IPS-NIHi11 (cell line): Measurements from ENCODE around the gene TFCP2.

Source experiments
- DNase-seq: peaks from one replicate; pipeline ENCODE4 v3.0.0; 2012; ENCODE audit warnings: mixed read lengths, low spot score

TFCP2 gene

DNA sequence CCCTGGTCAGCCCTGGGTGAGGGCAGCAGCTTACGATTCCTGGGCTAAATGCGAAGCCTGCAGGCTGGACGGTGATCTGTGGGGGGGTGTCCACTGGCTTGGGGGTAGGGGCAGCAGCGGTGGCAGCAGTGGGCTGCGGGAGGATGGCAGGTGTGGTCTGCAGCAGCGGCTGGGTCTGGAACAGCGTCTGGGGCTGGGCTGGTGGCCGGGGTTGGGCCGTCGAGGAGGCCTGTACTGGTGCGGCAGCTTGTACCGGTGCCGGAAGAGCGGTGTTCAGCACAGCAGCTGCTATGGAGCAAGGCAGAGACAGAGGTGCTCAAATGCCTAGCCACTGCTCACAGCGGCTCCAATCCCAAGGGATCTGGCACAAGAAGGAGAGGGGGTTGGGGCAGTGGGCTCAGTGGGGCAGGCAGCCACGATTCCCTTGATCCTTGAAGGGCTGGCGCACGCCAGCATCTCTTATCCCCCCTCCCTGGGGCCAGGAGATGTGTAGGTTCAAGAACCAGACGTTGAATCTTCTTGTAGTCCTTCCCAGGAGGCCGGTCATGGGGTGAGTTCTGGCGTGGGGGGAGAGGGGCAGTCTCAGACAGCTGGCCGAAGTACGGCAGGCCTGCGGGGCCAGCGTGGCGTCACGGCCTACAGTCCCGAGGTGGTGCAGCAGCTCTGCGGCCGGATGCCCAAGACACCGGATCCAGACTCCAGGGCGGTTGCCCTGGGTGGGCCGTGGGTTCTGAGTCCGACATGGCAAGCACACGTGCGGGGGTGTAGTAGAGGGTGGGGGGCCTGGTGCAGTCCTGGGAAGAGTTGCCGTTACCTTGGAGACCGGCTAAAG, 25.0 kb upstream of the TFCP2 start:
- no peak for DNase-seq

GRCh38 chr12:51196547-51196946, 23.6 kb upstream of the TFCP2 start:
- no peak for DNase-seq

- DNase-seq, result no peak
Observed at GRCh38 chr12:51195841-51196240, 22.9 kb upstream of the TFCP2 start.

DNA sequence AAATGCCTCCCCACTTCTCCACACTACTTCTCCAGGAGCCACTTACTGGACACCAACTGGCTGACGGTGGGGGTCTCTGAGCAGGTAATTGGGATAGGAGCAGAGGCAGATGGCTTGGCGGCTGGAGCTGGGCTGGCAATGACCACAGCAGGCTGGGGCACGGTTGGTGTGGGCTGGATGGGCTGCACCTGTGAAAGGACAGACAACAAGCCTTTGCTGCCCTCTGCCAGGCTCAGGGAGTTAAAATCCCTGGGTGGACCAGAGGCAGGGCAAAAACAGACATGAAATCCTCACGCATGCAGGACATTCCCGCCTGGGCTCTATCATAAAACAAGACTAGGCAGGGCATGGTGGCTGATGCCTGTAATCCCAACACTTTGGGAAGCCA, 19.3 kb upstream of the TFCP2 start:
- DNase-seq, result no peak

DNA sequence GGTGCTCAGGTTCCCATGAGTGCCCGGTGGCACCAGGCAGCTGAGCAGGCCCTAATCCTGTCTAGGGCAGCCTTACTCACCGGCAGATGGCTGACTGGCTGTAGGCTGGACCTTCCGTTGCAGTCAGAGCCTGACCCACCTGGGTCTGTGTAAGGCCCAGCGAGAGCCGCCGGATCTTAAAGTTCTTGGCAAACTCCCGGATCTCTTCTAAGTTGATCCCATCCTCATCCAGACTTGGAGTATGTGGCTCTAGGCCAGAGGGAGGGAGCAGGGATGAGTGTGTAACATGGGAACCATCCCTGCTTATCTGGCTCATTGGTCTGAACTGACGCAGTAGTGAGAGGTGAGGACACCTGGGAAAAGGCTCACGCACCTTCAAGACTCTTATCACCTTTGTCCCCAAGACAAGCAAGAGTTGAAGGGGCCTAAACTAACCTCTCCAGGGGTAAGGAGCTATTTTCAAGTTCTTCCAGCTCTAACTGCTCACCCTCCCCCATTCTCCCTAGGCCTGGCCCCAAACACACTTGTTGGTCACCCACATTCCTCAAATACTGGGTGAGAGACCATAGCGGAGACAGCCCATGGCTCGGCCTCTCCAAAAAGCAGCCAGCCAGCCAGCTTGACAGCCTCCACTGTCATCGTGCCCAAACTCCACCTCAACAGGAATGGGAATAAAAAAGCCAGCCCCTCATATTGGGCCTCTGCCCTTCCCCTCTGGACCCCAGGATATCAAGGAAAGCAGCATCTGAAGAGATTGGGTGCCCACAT, 18.8 kb upstream of the TFCP2 start:
- DNase-seq, result no peak

GRCh38 chr12:51190820-51191219, 17.9 kb upstream of the TFCP2 start:
- no peak for DNase-seq

DNA sequence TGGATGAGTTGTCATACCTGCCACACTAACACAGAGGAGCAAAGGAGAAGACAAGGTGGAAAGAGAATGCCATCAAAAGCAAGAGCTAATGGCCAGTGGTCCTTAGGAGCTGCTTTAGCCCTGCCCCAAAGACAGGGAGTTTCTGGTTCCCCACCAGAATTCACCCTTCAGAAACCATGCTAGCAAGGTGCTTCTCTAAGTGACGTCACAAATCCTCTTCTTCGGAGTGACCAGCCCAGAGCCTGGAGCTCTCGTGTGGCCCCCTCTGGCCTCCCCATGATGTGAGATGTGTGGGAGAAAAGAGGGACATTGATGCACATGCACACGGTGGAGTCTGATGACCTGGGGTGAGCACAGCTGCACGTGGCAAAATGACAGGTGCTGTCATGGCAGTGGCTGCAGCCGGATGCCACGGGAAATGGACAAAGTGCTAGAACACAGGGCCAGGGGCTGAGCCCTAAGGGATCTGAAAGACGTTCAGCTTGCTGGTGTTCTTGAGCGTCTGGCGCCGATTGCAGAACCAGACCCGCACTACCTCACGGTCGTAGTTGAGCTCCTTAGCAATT, 16.9 kb upstream of the TFCP2 start:
- DNase-seq, result no peak

GRCh38 chr12:51188359-51189051, 15.6 kb upstream of the TFCP2 start:
- no peak for DNase-seq

GRCh38 chr12:51187370-51187987, 14.5 kb upstream of the TFCP2 start:
- no peak for DNase-seq

GRCh38 chr12:51186465-51187085, 13.6 kb upstream of the TFCP2 start:
- no peak for DNase-seq

- DNase-seq, result no peak
Observed at GRCh38 chr12:51185171-51185717, 12.3 kb upstream of the TFCP2 start.

GRCh38 chr12:51183816-51184215, 10.9 kb upstream of the TFCP2 start:
- DNase-seq, result no peak

GRCh38 chr12:51183349-51183748, 10.4 kb upstream of the TFCP2 start:
- DNase-seq, result no peak

- no peak for DNase-seq
Observed at GRCh38 chr12:51181558-51181957, 8.6 kb upstream of the TFCP2 start.

DNA sequence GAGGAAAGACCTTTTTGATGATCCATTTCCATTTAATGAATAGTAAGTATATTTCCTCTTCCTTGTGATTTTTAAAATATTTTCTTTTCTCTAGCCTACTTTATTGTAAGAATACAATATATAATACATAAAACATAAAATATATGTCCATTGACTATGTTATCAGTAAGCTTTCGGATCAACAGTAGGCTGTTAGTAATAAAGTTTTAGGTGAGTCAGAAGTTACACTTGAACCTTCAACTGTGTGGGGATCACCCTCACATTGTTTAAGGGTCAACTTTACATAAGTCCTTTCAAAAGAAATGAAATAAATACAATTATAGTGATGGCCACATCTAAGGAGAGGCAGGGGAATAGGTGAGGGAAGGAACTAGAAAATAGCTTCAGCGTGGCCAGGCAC, 5.0 kb upstream of the TFCP2 start:
- no peak for DNase-seq

DNA sequence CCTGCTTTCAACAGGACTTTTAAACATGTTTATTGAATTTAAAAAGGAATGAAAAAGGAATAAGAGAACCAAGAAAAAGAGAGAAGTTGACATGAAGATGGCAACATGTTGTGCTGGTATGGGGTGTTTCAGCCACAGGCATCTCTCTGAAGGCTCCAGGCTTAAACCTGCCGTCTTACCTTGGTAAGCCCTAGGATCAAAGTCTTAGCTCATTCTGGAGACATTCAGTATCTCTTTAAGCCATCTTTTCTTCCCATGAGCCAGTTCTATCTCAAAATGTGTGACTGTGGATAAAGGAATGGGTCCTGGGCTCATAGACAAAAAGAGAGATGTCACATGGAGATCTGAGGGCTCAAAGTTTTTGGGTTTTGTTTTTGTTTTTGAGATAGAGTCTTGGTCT, 1.6 kb upstream of the TFCP2 start:
- no peak for DNase-seq

DNA sequence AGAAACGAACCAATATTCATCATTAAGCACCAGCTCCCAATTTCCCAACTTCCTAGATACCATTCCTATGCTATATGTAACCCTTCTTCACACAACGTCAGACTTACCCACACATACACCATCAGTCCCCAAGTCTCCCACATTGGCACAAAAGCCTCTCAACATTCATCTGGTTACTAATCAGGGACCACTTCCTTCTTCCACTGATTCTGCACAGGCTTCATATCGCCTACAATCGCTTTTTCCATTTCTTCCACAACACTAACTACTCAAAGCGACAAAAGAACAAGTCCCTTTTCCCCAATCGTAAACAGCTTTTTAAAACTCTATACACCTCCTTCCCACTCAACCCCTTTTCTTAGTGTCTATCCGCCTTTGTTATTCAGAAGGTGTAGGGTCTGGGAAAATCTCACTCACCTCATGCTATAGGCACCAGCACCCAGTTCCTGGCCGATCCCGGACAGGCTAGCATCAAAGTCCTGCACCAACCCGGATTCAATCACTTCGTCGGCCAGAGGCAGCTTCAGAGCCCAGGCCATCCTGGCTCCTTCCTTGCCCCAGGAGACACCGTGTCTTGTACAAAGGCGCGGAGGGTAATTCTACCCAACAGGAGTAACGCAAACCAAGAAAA, 936 bp downstream of the TFCP2 start:
- no peak for DNase-seq

DNA sequence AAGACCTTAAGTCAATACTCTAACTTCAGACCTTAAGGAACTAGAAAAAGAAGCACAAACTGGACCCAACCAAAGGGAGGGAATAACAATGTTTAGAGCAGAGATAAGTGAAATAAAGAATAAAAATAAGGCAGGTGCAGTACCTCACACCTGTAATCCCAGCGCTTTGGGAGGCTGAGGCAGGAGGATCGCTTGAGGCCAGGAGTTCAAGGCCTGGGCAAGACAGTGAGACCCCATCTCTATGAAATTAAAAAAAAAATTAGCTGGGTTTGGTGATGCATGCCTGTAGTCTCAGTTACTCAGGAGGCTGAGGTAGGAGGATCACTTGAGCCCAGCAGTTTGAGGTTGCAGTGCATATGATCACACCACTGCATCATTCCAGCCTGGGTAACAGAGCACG, 9.1 kb downstream of the TFCP2 start:
- no peak for DNase-seq

GRCh38 chr12:51162217-51162616, 10.7 kb downstream of the TFCP2 start:
- DNase-seq, result no peak

GRCh38 chr12:51160814-51161459, 12.0 kb downstream of the TFCP2 start:
- DNase-seq, result no peak
